PC-3 (cell line): ENCODE measurements around the gene CROCC2. TPM values are rescaled to one million over a fixed set of nuclear protein-coding genes. Genes with fewer than 3 reads are reported as not detected.

Source experiments
- ATAC-seq: fragments of 200-7000 bp; cut with Tn5 transposase; 2 replicates; pipeline ENCODE4 v1.9.1; 2020; ENCODE audit warnings: mild to moderate bottlenecking, moderate library complexity
- BruUV-seq: library from RNA; stranded (reverse); fragments of 400-500 nt; replicated peaks from 2 replicates; lab custom pipeline; 2021; lab: Mats Ljungman, UMichigan
- CTCF ChIA-PET: fragments of 300-600 bp; sonication (Branson Sonifier 250); formaldehyde crosslinking; loops from one replicate; lab custom pipeline; 2022; ENCODE audit warnings: antibody characterized with exemption; lab: Charles Lee
- POLR2A ChIA-PET: fragments of 300-600 bp; sonication (Branson Sonifier 250); formaldehyde crosslinking; loops from one replicate; lab custom pipeline; 2022; ENCODE audit warnings: antibody characterized with exemption; ENCODE audit not compliant: unreplicated experiment; lab: Charles Lee
- DNase-seq: peaks from one replicate; pipeline ENCODE4 v3.0.0-alpha.2; 2015
- H2AFZ ChIP-seq: fragments of 300-600 bp; sonication (generic); 2 replicates; pipeline ENCODE4 v1.6.0; 2016; ENCODE audit warnings: antibody characterized with exemption, low read length
- H3F3A ChIP-seq: fragments of 300-600 bp; sonication (generic); one replicate; pipeline ENCODE4 v1.6.0; 2017; ENCODE audit warnings: antibody characterized with exemption, low read length, control low read depth, mild to moderate bottlenecking; ENCODE audit not compliant: unreplicated experiment
- H3K27ac ChIP-seq: fragments of 300-600 bp; sonication (generic); 2 replicates; pipeline ENCODE4 v1.5.1; 2016; ENCODE audit warnings: mild to moderate bottlenecking, low read length
- H3K27me3 ChIP-seq: fragments of 300-600 bp; sonication (generic); 2 replicates; pipeline ENCODE4 v1.6.1; 2016; ENCODE audit warnings: low read length, mixed read lengths
- H3K36me3 ChIP-seq: fragments of 300-600 bp; sonication (generic); 2 replicates; pipeline ENCODE4 v1.6.1; 2016; ENCODE audit warnings: low read depth, mixed run types, low read length, mixed read lengths
- H3K4me1 ChIP-seq: fragments of 300-600 bp; sonication (generic); 2 replicates; pipeline ENCODE4 v1.5.1; 2016; ENCODE audit warnings: low read length; ENCODE audit not compliant: insufficient read depth
- H3K4me2 ChIP-seq: fragments of 300-600 bp; sonication (generic); 2 replicates; pipeline ENCODE4 v1.6.0; 2016; ENCODE audit warnings: low read length
- H3K4me3 ChIP-seq: fragments of 300-600 bp; sonication (generic); 2 replicates; pipeline ENCODE4 v1.5.1; 2016; ENCODE audit warnings: mild to moderate bottlenecking, low read length, mixed read lengths
- H3K79me2 ChIP-seq: fragments of 300-600 bp; sonication (generic); 2 replicates; pipeline ENCODE4 v1.6.1; 2017; ENCODE audit warnings: low read length, mixed read lengths
- H3K9ac ChIP-seq: fragments of 300-600 bp; sonication (generic); 2 replicates; pipeline ENCODE4 v1.6.0; 2016; ENCODE audit warnings: mild to moderate bottlenecking, low read length
- H3K9me2 ChIP-seq: fragments of 300-600 bp; sonication (generic); replicated peaks from 2 replicates; pipeline ENCODE4 v1.6.1; 2016; ENCODE audit warnings: mixed run types, low read length, mixed read lengths
- H3K9me3 ChIP-seq: fragments of 300-600 bp; sonication (generic); 2 replicates; pipeline ENCODE4 v1.6.1; 2016; ENCODE audit warnings: low read length, mixed read lengths
- H4K20me1 ChIP-seq: fragments of 300-600 bp; sonication (generic); 2 replicates; pipeline ENCODE4 v1.6.1; 2016; ENCODE audit warnings: low read length, mixed read lengths
- CTCF ChIP-seq: fragments of 300-600 bp; sonication (generic); conservative IDR thresholded peaks from 2 replicates; pipeline ENCODE4 v1.5.1; 2017; ENCODE audit warnings: antibody characterized with exemption, low read depth, mild to moderate bottlenecking, low read length
- EZH2 ChIP-seq: fragments of 300-600 bp; sonication (generic); IDR thresholded peaks from one replicate; pipeline ENCODE4 v1.6.1; 2017; ENCODE audit warnings: antibody characterized with exemption, mild to moderate bottlenecking, low read length; ENCODE audit not compliant: unreplicated experiment
- EZH2phosphoT487 ChIP-seq: fragments of 300-600 bp; sonication (generic); IDR thresholded peaks from 2 replicates; pipeline ENCODE4 v1.6.1; 2018; ENCODE audit warnings: mild to moderate bottlenecking, antibody characterized with exemption, low read length, borderline replicate concordance
- intact Hi-C: fragments of 100-400 bp; cut with micrococcal nuclease; formaldehyde crosslinking; loops from 2 replicates; pipeline ENCODE4 v1.9.0; 2023
- total RNA-seq: library from RNA; depleted of rRNA; stranded (reverse); fragments of >200 nt; gene quantifications from 2 replicates; pipeline ENCODE4 v1.2.3, GENCODE V29; 2014

The CROCC2 gene
- total RNA-seq, 1 experiment from 2014 or later = not detected

DNA sequence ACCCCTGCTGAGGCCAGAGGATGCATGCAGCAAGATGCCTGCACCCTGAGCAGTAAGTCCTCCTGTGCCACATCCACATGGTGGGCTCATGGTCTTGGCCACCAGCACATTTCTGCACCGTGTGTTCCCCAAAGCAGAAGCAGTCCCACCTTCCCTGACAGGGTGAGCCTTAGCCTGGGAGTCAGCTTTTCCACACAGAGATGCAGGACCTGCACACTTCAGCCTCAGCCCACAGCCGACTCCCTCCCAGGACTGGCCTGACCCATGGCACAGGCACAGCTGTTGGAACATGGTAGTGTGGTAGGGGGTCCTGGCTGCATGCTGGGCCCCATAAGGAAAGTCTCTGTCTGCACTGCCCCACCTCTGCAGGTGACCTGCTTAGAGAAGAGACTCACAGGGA lies 97.2 kb downstream of the CROCC2 start:
- H2AFZ ChIP-seq = no peak overlapping the region
- intact Hi-C loops = no loop called here
- DNase-seq (no peak), ATAC-seq (no peak)
- no peak overlapping the region for H3K4me3 ChIP-seq
- H3K9me3 ChIP-seq = peaks cover 15% of the 10 kb centered on the region
- H3K9ac ChIP-seq = no peak overlapping the region
- no peaks in the 10 kb centered on the region for H3K27me3 ChIP-seq
- H3K9me2 ChIP-seq = no peaks in the 10 kb centered on the region
- H4K20me1 ChIP-seq = no peaks in the 10 kb centered on the region
- ChIA-PET CTCF (no interaction called here), POLR2A (no interaction called here)
- no TSS peak for BruUV-seq
- no peak overlapping the region for H3K27ac ChIP-seq
- TF ChIP-seq CTCF (no peak), EZH2 (no peak), EZH2phosphoT487 (no peak)
- H3K79me2 ChIP-seq = no peaks in the 10 kb centered on the region
- H3K4me2 ChIP-seq = no peak overlapping the region
- H3K4me1 ChIP-seq = no peaks in the 10 kb centered on the region
- H3F3A ChIP-seq = no peaks in the 10 kb centered on the region
- no peaks in the 10 kb centered on the region; the same call in 1 of the 2 replicates for H3K36me3 ChIP-seq

GRCh38 chr2:241003830-241004564 lies 97.9 kb downstream of the CROCC2 start:
- Histone ChIP-seq H3K9ac (no peak overlapping the region), H3K4me3 (no peak overlapping the region), H2AFZ (no peak overlapping the region), H3K4me1 (no peaks in the 10 kb centered on the region), H3K27ac (no peak overlapping the region), H3K79me2 (no peaks in the 10 kb centered on the region), H3K27me3 (no peaks in the 10 kb centered on the region), H3K36me3 (no peaks in the 10 kb centered on the region; the same call in 1 of the 2 replicates), H3F3A (no peaks in the 10 kb centered on the region), H4K20me1 (no peaks in the 10 kb centered on the region), H3K9me3 (peaks cover 15% of the 10 kb centered on the region), H3K4me2 (no peak overlapping the region), H3K9me2 (no peaks in the 10 kb centered on the region)
- intact Hi-C loops = no loop called here
- no peak for DNase-seq
- ChIA-PET CTCF (no interaction called here), POLR2A (no interaction called here)
- no peak for ATAC-seq
- no TSS peak for BruUV-seq
- TF ChIP-seq EZH2phosphoT487 (no peak), CTCF (no peak), EZH2 (no peak)

- Histone ChIP-seq H3K79me2 (no peaks in the 10 kb centered on the region), H3K36me3 (no peaks in the 10 kb centered on the region; the same call in 1 of the 2 replicates), H3K4me2 (no peak overlapping the region), H2AFZ (no peak overlapping the region), H3K4me1 (peaks cover 9% of the 10 kb centered on the region), H3K27me3 (no peaks in the 10 kb centered on the region), H3K9ac (no peak overlapping the region), H3K9me3 (peaks cover 15% of the 10 kb centered on the region), H3K4me3 (no peak overlapping the region), H3K9me2 (no peaks in the 10 kb centered on the region), H4K20me1 (no peaks in the 10 kb centered on the region), H3K27ac (no peak overlapping the region), H3F3A (no peaks in the 10 kb centered on the region)
- intact Hi-C loops = no loop called here
- ChIA-PET CTCF (no interaction called here), POLR2A (no interaction called here)
- DNase-seq (no peak), ATAC-seq (no peak)
- no peak for TF ChIP-seq EZH2
- TF ChIP-seq EZH2phosphoT487 = no peak
- TF ChIP-seq CTCF = no peak
- BruUV-seq = no TSS peak
These were observed 99.4 kb downstream of the CROCC2 start for GRCh38 chr2:241005569-241005968.
